Ammon's horn (tissue), 1 donor: ENCODE measurements around the gene RAN.
"Not testable (repeated sequence)": the region's sequence is repeated elsewhere in the genome, so short reads cannot be mapped to it uniquely, and the experiment has no call there.

ENCODE experiments used
- DNase-seq: peaks from one replicate; pipeline ENCODE4 v3.0.0-alpha.2; 2016; ENCODE audit warnings: low spot score

The RAN gene

GRCh38 chr12:130878193-130879185 is 6.6 kb downstream of the RAN start:
- no peak for DNase-seq

DNA sequence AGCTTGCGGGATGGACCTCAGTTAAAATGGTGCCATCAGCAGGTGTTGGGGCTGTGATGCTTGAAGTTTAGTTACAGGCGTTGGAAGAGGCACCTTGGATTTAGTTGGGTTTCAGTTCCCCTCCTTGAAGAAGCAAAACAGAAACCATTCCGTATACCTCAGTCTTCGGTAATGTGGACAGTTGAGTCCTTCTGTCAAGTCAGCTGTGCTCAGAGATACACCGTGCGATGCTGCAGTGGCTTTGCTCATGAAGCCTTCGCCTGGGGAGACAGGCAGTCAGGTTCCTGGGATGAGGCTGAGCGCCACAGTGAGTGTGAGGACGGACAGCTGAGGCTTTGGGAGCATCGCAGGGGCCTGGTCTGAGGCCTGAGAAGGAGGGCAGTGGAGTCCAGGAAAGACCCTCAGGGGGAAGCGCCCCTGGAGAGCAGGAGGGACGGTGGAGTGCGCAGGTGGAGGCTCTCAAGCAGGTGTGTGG is 7.4 kb downstream of the RAN start:
- no peak for DNase-seq

GRCh38 chr12:130879781-130880389 is 8.0 kb downstream of the RAN start:
- DNase-seq = no peak

DNA sequence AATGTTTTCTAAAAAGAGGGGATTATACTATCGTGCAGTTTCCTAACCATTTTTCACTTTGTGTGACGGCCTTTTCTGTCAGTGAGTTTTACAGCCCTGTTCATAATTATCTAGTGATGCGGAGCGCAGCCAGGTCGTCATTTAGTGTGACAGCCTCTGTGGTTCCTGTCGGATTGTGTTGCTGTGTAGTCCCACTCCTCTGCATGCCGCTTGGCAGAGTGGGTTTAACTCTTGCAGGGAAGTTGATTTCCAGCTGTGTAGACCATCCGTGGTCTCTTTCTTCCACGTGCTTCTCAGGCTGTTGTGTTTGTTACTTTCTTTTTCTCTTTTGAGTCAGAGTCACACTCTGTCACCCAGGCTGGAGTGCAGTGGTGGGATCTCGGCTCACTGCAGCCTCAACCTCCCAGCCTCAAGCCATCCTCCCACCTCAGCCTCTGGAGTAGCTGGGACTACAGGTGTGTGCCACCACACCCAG is 8.6 kb downstream of the RAN start:
- no peak for DNase-seq

- DNase-seq = no peak
Observed at GRCh38 chr12:130881046-130881445, 9.2 kb downstream of the RAN start.

GRCh38 chr12:130881548-130881947 is 9.7 kb downstream of the RAN start:
- no peak for DNase-seq

- DNase-seq = not testable (repeated sequence)
Observed at GRCh38 chr12:130887190-130887589, 15.3 kb downstream of the RAN start.

- DNase-seq = no peak
Observed at GRCh38 chr12:130904064-130904463, 32.2 kb downstream of the RAN start.

DNA sequence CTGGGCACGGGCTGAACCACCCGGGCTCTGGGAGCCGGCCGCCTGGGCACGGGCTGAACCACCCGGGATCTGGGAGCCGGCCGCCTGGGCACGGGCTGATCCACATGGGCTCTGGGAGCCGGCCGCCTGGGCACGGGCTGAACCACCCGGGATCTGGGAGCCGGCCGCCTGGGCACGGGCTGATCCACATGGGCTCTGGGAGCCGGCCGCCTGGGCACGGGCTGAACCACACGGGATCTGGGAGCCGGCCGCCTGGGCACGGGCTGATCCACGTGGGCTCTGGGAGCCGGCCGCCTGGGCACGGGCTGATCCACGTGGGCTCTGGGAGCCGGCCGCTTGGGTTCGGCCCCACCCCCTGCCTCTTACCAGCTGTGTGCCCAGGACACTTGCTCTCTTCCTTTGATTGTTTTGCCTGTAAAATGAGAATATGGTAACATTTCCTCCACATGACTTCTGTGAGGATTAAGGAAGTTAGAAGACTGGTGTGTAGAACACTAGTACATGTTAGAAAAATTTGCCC is 33.1 kb downstream of the RAN start:
- DNase-seq = not testable (repeated sequence)

GRCh38 chr12:130909111-130909510 is 37.2 kb downstream of the RAN start:
- DNase-seq = no peak

GRCh38 chr12:130911193-130911592 is 39.3 kb downstream of the RAN start:
- DNase-seq = no peak

DNA sequence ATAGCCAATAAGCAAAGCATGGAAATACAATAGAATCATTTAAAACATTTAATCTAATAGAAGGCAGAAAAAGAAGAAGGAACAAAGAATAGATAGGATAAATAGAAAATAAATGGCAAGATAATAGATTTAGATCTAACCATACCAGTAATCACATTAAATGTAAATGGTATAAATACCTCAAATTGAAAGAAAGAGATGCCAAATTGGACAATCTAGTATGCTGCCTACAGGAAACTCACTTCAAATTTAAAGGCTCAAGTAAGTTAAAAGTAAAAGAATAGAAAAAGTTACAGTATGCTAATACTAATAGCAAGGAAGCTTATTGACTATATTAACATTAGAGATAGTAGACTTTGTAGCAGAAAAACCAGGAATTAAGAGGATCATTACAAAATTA is 40.1 kb downstream of the RAN start:
- no peak for DNase-seq

GRCh38 chr12:130916241-130916911 is 44.5 kb downstream of the RAN start:
- DNase-seq = peak; percentile 86

DNA sequence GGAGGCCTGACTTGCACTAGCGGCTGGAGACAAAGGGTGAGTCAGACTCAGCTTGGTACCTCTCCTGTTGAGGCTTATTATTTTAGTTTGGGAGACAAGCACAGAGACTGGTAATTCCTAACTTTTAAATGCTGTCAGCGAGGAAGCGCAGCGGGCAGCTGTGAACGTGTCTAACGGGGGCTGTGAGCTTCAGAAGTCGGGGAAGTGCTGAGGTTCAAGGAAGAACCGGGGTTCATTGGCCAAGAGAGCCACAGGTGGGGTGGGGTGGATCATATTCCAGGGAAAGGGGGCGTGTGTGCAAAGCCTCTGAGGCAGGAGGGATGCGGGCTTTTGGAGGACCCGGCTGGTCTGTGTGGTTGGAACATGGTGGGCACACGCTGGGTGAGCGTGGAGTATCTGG is 45.7 kb downstream of the RAN start:
- no peak for DNase-seq

DNA sequence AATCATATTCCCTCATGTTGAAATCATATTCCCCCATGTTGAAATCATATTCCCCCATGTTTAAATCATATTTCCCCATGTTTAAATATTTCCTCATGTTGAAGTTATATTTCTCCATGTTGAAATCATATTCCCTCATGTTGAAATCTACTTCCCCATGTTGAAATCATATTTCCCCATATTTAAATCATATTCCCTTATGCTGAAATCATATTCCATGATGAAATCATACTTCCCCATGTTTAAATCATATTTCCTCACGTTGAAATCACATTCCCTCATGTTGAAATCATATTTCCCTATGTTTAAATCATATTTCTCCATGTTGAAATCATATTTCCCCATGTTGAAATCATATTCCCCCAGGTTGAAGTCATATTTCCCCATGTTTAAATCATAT is 47.2 kb downstream of the RAN start:
- no peak for DNase-seq

DNA sequence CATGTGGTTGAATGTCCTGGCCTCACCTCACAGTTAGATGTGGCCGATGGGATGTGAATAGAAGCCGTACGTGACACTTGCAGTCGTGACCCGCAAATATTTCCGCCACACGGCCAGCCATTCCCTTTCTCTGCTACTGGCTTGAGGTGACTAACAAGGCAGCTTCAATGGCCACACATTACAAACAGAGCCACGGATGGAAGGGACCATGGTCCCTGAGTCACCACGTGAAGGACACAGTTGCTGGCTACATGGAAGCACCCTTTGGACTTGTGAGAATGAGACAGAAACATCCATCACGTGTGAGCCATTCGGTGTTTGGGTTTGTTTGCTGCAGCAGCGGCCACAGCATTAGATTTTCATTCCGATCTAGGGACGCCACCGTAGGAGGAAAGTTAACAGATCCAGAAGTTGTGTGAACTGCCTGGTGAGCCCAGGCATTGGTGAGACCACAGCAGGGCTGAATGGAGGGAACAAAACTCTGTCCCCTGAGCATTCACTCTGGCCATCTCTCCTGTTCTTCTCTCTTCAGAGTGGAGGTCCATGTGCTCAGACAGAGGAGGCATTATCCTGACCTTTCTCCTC is 48.3 kb downstream of the RAN start:
- DNase-seq = no peak

DNA sequence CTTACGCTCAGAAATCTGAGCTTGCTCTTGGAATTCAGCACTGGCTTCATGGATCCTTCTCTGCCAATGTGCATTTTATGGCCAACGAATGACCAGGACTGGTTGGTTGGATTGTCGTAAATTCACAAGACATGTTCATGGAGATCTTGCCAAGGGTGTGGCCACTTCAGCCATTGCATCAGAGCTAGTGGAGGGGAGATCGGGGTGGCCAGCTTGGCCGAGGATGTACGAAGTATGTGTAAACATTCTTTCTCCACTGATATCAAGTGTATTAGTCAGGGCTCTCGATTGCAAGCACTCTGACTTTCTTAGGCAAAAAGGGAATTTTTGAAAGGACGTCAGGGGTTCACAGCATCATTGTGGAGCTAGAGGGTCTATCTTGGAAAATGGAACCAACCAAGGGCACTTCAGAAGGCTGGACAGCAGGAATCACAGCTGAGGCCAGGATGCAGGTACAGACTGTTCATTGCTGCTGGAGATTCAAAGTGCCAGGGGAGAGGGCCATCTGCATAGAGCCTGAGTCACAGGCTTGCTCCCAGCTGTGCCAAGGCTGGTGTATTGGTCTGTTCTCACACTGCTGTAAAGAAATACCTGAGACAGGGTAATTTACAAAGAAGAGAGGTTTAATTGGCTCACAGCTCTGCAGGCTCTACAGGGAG is 49.0 kb downstream of the RAN start:
- DNase-seq = no peak

DNA sequence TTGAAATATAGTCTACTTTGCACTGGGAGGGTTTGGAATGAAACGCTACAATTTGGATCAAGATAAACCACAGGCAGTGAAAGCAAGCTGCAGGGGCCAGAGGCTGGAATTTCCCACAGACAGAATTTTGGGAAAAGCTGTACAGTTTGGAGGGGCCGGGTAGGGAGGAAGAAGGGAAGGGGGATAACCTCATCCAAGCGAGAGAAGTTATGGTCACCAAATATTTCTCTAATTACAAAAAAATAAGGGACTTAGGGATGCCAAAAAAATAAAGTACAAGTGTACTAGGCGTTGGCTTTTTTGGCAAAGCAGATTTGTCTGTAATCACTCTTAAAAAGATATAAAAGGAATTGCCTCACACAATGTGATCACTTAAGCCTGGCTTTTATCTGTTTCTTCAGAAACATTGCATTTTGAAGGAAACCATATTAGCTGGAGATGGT is 50.7 kb downstream of the RAN start:
- no peak for DNase-seq

DNA sequence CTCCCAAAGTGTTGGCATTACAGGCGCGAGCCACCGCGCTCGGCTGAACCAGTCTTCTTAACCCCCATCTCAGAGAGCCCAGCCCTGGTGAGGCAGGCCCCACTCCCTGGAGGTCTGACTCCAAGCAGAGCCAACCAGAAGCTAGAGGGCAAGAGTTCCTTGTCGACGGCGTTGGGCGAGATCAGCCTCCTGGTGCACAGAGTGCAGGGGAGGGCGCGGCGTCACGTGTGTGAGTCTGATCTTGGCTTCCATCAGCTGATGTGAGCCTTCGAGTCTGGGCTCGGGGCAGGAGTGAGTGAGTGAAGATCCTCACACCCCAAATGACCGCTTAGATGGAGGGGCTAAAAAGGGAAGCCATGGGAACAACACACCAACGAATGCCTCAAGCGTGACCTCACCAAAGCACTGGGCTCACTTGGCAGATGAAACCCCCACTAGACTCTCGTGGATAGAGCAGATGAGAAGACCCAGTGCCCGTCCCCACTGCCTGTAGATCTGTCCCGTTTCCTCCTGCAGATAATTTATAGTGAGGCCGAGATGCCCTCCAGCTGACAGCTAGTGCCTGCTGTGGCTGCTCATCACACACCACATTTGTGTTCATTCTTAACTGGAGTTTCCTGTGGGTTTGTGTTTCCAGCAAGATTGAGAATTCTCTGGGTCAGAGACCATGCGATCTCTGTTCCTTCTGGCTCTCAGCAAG is 53.2 kb downstream of the RAN start:
- no peak for DNase-seq

DNA sequence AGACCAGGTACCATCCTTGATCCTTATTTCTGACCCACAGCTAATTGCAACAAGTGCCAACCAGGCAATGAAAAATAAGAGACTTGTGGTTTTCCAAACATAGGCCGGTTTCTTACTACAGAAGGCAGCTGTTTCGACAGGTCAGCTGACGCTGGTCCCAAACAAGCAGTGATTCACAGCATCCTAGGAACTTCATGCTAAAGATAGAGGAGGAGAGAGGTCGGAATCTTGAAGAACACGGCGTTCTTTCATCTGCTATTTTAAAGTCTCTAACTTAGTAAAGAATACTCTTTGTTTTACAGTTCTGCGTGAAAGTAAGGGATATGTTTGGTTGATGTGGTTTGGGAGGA is 53.8 kb downstream of the RAN start:
- peak; percentile 47 for DNase-seq
